Right lobe of liver (tissue), 6 donors: ENCODE data around the gene USP40. TPM values are rescaled to one million over a fixed set of nuclear protein-coding genes. Genes with fewer than 3 reads are reported as not detected.
A peak's percentile ranks its signal among the peaks of the same experiment; 100 is the strongest.

Experiments
- ATAC-seq, 4 donors: fragments of 200-7000 bp; cut with Tn5 transposase; one replicate each; pipeline ENCODE4 v1.9.1; 2020; ENCODE audit warnings: mild to moderate bottlenecking in 4 of 4, moderate library complexity in 4 of 4
- DNase-seq, 3 donors: peaks; one replicate each; pipeline ENCODE4 v3.0.0-alpha.2; 2020
- H3K27ac ChIP-seq, 3 donors: fragments of 200-600 bp; one replicate each; pipeline ENCODE4 v1.8.0; 2022
- H3K27me3 ChIP-seq, 2 donors: fragments of 200-600 bp; one replicate each; pipeline ENCODE4 v1.8.0; 2022
- H3K36me3 ChIP-seq, 4 donors: fragments of 200-600 bp; sonication (generic) in 1 of 4; one replicate each; pipeline versions ENCODE4 v1.5.1 to v1.8.0; 2017 to 2022; ENCODE audit warnings: control low read depth in 1 of 4
- H3K4me1 ChIP-seq, 4 donors: fragments of 200-600 bp; sonication (generic) in 1 of 4; one replicate each; pipeline versions ENCODE4 v1.5.1 to v1.8.0; 2017 to 2022; ENCODE audit warnings: control low read depth in 1 of 4
- H3K4me3 ChIP-seq, 3 donors: fragments of 200-600 bp; one replicate each; pipeline ENCODE4 v1.8.0; 2022
- H3K9me3 ChIP-seq, 4 donors: fragments of 200-600 bp; sonication (generic) in 1 of 4; one replicate each; pipeline versions ENCODE4 v1.5.1 to v1.8.0; 2017 to 2022; ENCODE audit warnings: control low read depth in 1 of 4
- POLR2A ChIP-seq: fragments of 450-650 bp; IDR thresholded peaks from one replicate; pipeline ENCODE4 v1.6.1; 2017; ENCODE audit warnings: antibody characterized with exemption, mild to moderate bottlenecking
- WGBS: methylation state at CpG from one replicate; pipeline ENCODE4 v1.1.6; 2018; ENCODE audit warnings: low coverage, low lambda C conversion rate; ENCODE audit not compliant: insufficient coverage; ENCODE audit errors: missing lambda C conversion rate; 5-methylcytosine and 5-hydroxymethylcytosine counted together
- intact Hi-C, 2 donors: fragments of 100-400 bp; cut with DNase I; formaldehyde crosslinking; loops; one replicate each; pipeline versions ENCODE4 v1.11.2 to v1.14.1; 2022
- total RNA-seq, 6 experiments: library from RNA; depleted of rRNA in 2 of 6; stranded (reverse); fragments of >200 nt in 2 of 6; fragmentation: NEBNext Ultra II Directional in 3 of 6; extraction: Animal tissue kit (Norgen Biotek cat#: 25700) in 3 of 6; gene quantifications; one replicate each; pipeline versions ENCODE4 v1.1.0 to v1.2.4, GENCODE V29; 2016 to 2023
- TF ChIP-seq, protein P1 (sequence below), 4 donors: fragments of 200-600 bp in 3 of 4; fragments of 450-650 bp in 1 of 4; IDR thresholded peaks; one replicate each; pipeline versions ENCODE4 v1.5.1 to v1.8.0; 2016 to 2022; ENCODE audit warnings: antibody characterized with exemption in 4 of 4, mild to moderate bottlenecking in 2 of 4
- donor health status: DM: no; HTN: yes; CAD: no.
- donor health status: DM: no; HTN: no; CAD: no.
- donor health status: DM: no; HTN: no; CAD: no.
- donor health status: DM: no; HTN: yes; CAD: no.
- donor health status: DM: no; HTN: yes; CAD: no.

Gene USP40
- total RNA-seq, 6 experiments from 2014 or later: 19.9 to 38.8 (median 27.0) TPM

DNA sequence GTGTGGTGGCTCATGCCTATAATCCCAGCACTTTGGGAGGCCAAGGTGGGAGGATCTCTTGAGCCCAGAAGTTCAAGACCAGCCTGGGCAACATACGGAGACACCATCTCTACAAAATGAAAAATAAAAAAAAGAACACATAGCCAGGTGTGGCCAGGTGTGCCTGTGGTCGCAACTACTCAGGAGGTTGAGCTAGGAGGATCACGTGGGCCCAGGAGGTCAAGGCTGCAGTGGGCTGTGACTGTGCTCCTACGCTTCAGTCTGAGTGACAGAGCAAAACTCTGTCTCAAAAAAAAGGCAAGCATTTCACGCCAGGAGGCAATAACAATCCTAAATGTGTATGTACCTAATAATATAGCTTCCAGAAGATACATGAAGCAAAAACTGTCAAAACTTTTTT lies 27.8 kb downstream of the USP40 start:
- intact Hi-C loops: no loop called here
- Histone ChIP-seq H3K36me3 (peaks cover 0 to 11% (median 0%) of the 10 kb centered on the region in 4 donors), H3K4me1 (peaks cover 0 to 2% (median 0%) of the 10 kb centered on the region in 4 donors), H3K27ac (no peak overlapping the region), H3K9me3 (no peaks in the 10 kb centered on the region), H3K27me3 (no peaks in the 10 kb centered on the region), H3K4me3 (no peak overlapping the region)
- TF ChIP-seq, protein P1, sequence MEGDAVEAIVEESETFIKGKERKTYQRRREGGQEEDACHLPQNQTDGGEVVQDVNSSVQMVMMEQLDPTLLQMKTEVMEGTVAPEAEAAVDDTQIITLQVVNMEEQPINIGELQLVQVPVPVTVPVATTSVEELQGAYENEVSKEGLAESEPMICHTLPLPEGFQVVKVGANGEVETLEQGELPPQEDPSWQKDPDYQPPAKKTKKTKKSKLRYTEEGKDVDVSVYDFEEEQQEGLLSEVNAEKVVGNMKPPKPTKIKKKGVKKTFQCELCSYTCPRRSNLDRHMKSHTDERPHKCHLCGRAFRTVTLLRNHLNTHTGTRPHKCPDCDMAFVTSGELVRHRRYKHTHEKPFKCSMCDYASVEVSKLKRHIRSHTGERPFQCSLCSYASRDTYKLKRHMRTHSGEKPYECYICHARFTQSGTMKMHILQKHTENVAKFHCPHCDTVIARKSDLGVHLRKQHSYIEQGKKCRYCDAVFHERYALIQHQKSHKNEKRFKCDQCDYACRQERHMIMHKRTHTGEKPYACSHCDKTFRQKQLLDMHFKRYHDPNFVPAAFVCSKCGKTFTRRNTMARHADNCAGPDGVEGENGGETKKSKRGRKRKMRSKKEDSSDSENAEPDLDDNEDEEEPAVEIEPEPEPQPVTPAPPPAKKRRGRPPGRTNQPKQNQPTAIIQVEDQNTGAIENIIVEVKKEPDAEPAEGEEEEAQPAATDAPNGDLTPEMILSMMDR (IDR thresholded peaks at IDR 0.05): no peak
- TF ChIP-seq POLR2A: no peak
- ATAC-seq (no peak), DNase-seq (no peak)
- WGBS: 93% methylated on average over 3 of the region's 5 CpGs

DNA sequence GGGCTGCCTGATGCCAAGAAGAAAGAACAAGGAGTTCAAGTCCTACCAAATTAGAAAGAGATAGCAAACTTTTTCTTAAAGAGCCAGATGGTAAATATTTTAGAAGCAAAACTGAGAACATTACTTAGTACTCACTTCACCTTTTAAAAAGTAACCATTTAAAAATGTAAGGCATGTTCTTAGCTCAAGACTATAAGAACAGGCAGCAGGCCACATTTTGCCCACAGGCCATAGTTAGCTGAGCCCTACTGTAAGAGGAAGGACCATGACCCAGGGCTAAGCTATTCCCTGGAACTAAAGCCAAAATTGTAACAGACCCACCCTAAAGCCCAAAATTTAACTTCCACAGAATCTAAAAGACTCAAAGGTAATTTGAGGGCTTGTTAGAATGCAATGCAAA lies 31.3 kb downstream of the USP40 start:
- intact Hi-C loops: no loop called here
- Histone ChIP-seq H3K4me1 (no peaks in the 10 kb centered on the region), H3K9me3 (no peaks in the 10 kb centered on the region), H3K27ac (no peak overlapping the region), H3K4me3 (no peak overlapping the region), H3K36me3 (peaks cover 0 to 21% (median under 1%) of the 10 kb centered on the region in 4 donors), H3K27me3 (no peaks in the 10 kb centered on the region)
- TF ChIP-seq, protein P1 (IDR thresholded peaks at IDR 0.05): no peak
- no peak for TF ChIP-seq POLR2A
- ATAC-seq (no peak), DNase-seq (no peak)

DNA sequence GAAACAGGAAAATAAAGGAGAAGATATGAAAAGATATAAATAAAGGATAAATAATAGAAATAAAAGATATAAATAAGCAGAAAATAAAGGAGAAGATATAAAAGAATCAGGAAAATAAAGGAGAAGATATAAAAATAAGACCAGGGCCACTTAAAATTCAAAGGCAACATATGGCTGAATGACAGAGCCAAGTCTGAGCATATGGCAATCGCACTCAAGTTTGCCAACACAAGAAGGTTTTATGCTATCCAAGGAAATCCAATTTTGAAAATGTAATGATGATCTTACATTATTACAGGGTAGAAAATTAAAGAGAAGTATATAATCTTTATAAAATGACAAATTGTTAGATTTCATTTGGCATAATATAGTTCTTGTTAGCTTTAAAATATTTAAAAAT lies 33.6 kb downstream of the USP40 start:
- H3K4me1 ChIP-seq: no peaks in the 10 kb centered on the region
- H3K27me3 ChIP-seq: no peaks in the 10 kb centered on the region
- ATAC-seq (no peak), DNase-seq (no peak)
- TF ChIP-seq, protein P1 (IDR thresholded peaks at IDR 0.05): no peak
- TF ChIP-seq POLR2A: no peak
- no peaks in the 10 kb centered on the region for H3K9me3 ChIP-seq
- WGBS: 100% methylated on average over 1 of the region's 1 CpG
- intact Hi-C loops: no loop called here
- no peak overlapping the region for H3K27ac ChIP-seq
- H3K4me3 ChIP-seq: no peak overlapping the region
- H3K36me3 ChIP-seq: peaks cover 0 to 14% (median under 1%) of the 10 kb centered on the region in 4 donors

DNA sequence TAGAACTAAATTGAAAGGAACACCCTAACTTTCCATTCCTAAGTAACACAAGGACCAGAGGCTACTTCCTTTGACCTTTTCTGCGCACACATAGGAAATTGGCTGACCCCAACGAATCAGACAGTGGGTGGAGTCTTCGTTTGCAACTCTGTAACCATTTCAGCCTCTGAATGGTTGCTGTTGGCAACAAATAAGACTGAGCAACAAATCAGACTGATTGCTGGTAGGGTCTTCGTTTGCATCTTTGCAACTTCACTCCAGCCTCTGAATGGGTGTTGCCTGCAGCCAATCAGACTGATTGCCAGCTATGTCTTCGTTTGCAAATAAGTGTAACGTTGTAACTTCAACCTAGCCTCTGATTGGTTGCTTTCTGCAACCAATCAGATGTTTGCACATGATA lies 34.6 kb downstream of the USP40 start:
- intact Hi-C loops: no loop called here
- ATAC-seq (peak in 3 of 4 donors; percentile 29 to 57 (median 36)), DNase-seq (no peak)
- TF ChIP-seq POLR2A: no peak
- TF ChIP-seq, protein P1 (IDR thresholded peaks at IDR 0.05): no peak
- Histone ChIP-seq H3K27ac (no peak overlapping the region), H3K4me3 (no peak overlapping the region), H3K27me3 (no peaks in the 10 kb centered on the region), H3K4me1 (no peaks in the 10 kb centered on the region), H3K9me3 (no peaks in the 10 kb centered on the region), H3K36me3 (peaks cover 0 to 14% (median under 1%) of the 10 kb centered on the region in 4 donors)
- 72% methylated on average over 6 of the region's 6 CpGs for WGBS

DNA sequence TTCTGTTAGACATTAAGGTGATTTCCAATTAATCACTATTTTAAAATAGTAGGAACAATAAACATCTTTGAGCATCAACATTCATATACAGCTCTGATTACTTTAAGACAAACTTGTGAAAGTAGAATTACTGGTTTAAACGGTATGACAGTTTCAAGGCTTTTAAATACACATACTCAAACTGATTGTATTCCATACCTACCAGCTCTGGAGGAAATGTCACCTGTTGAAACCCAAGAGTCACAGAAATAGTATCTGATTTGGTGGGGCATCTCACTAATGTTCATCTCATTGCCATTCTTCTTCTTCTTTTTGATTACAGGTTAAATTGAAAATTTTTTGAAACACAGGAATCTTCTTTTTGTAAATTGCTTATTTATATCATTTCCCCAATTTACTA lies 36.2 kb downstream of the USP40 start:
- DNase-seq (no peak), ATAC-seq (no peak)
- TF ChIP-seq POLR2A: no peak
- TF ChIP-seq, protein P1 (IDR thresholded peaks at IDR 0.05): no peak
- intact Hi-C loops: no loop called here
- WGBS: 100% methylated on average over 1 of the region's 1 CpG
- Histone ChIP-seq H3K4me3 (no peak overlapping the region), H3K27ac (no peak overlapping the region), H3K36me3 (peaks cover 0 to 18% (median under 1%) of the 10 kb centered on the region in 4 donors), H3K4me1 (no peaks in the 10 kb centered on the region), H3K27me3 (no peaks in the 10 kb centered on the region), H3K9me3 (no peaks in the 10 kb centered on the region)
